K562 (cell line): ENCODE measurements around the gene ZBTB8B. TPM values are rescaled to one million over a fixed set of nuclear protein-coding genes. Genes with fewer than 3 reads are reported as not detected.

Source experiments
- ATF7 ChIP-seq: fragments of 450-650 bp; IDR thresholded peaks from 2 replicates; pipeline ENCODE4 v1.7.1; 2014; ENCODE audit warnings: mild to moderate bottlenecking, moderate library complexity
- CBX5 ChIP-seq: IDR thresholded peaks from 2 replicates; pipeline ENCODE4 v1.6.1; 2014; ENCODE audit warnings: low read depth, borderline replicate concordance
- ELF4 ChIP-seq: fragments of 450-650 bp; formaldehyde crosslinking; IDR thresholded peaks from 2 replicates; pipeline ENCODE4 v1.4.0; 2022; ENCODE audit warnings: missing genetic modification characterization
- FOXK2 ChIP-seq, 2 experiments: fragments of 450-650 bp; IDR thresholded peaks in 1 of 2; conservative IDR thresholded peaks in 1 of 2; 2 replicates each; pipeline ENCODE4 v1.6.1; 2016; ENCODE audit warnings: low read depth in 2 of 2, mild to moderate bottlenecking in 1 of 2
- NKRF ChIP-seq: fragments of 450-650 bp; IDR thresholded peaks from 2 replicates; pipeline ENCODE4 v1.6.1; 2016; ENCODE audit warnings: borderline replicate concordance
- PRDM10 ChIP-seq: fragments of 450-650 bp; IDR thresholded peaks from 2 replicates; pipeline ENCODE4 v1.6.1; 2018; ENCODE audit not compliant: partially characterized antibody
- PTTG1 ChIP-seq: fragments of 450-650 bp; IDR thresholded peaks from 2 replicates; pipeline ENCODE4 v1.6.1; 2016; ENCODE audit warnings: low read depth, mild to moderate bottlenecking, missing genetic modification characterization, missing compliant biosample characterization
- THAP12 ChIP-seq: fragments of 250-450 bp; sonication (Bioruptor Pico); IDR thresholded peaks from 2 replicates; pipeline ENCODE4 v1.9.0; 2021; ENCODE audit warnings: mild to moderate bottlenecking, inconsistent platforms
- ZBTB17 ChIP-seq: fragments of 450-650 bp; formaldehyde crosslinking; IDR thresholded peaks from 2 replicates; pipeline ENCODE4 v1.4.0; 2020; ENCODE audit warnings: mild to moderate bottlenecking
- ZNF134 ChIP-seq: fragments of 250-450 bp; sonication (Bioruptor Pico); conservative IDR thresholded peaks from 2 replicates; pipeline ENCODE4 v1.4.0; 2020
- ZNF184 ChIP-seq: sonication (generic); formaldehyde crosslinking; IDR thresholded peaks from 2 replicates; pipeline ENCODE4 v1.5.0; 2020; ENCODE audit warnings: missing genetic modification reagents
- ZNF696 ChIP-seq: fragments of 250-450 bp; sonication (Bioruptor Pico); conservative IDR thresholded peaks from 2 replicates; pipeline ENCODE4 v1.4.0; 2020; ENCODE audit warnings: mild to moderate bottlenecking, moderate library complexity
- ZNF740 ChIP-seq, 3 experiments: fragments of 200-800 bp in 1 of 3; sonication (Bioruptor generic) in 1 of 3; sonication (generic) in 1 of 3; formaldehyde crosslinking in 1 of 3; IDR thresholded peaks; 2 replicates each; pipeline versions ENCODE4 v1.6.1 to v1.8.0; 2016 to 2022; ENCODE audit warnings: mild to moderate bottlenecking in 2 of 3, missing compliant biosample characterization in 2 of 3, missing genetic modification characterization in 2 of 3, missing genetic modification reagents in 1 of 3
- polyA plus RNA-seq, 8 experiments: library from polyadenylated mRNA; depleted of rRNA in 4 of 8; stranded (reverse) in 5 of 8; unstranded in 3 of 8; fragments of >200 nt; fragmentation: Nextera tagmentation in 2 of 8; fragmentation: Illumina TruSeq in 1 of 8; extraction: Ambion mirVana in 2 of 8; extraction: Trizol in 1 of 8; gene quantifications; 2 replicates each; pipeline versions ENCODE4 v1.2.1 to v1.2.3, GENCODE V29; 2011 to 2014; ENCODE audit warnings: inconsistent platforms in 1 of 8, missing spikeins in 1 of 8
- total RNA-seq, 7 experiments: library from RNA; depleted of rRNA in 6 of 7; stranded (reverse); fragments of >200 nt in 6 of 7; fragmentation: Illumina TruSeq in 2 of 7; extraction: Trizol in 2 of 7; gene quantifications; 2 replicates each; pipeline versions ENCODE4 v1.2.1 to v1.2.3, GENCODE V29; 2011 to 2021; ENCODE audit warnings: low replicate concordance in 1 of 7

Gene ZBTB8B
- total and polyA plus RNA-seq, 9 of the 15 experiments (the other 6 are each of a cell fraction or from before 2014, with no cell fraction given), result not detected

- TF ChIP-seq THAP12 (CRISPR knock-in tag) (no peak), ZNF184 (CRISPR knock-in tag) (no peak), CBX5 (no peak), ELF4 (CRISPR knock-in tag) (no peak), ZNF740 (CRISPR knock-in tag; IDR thresholded peaks at IDR 0.05) (no peak), ZNF740 (tag; IDR thresholded peaks at IDR 0.05) (peak in 1 of 2 experiments; percentile 39; a peak in 1 of 4 replicates), ATF7 (peak; percentile 54), PTTG1 (no peak), PRDM10 (peak; percentile 98), ZNF696 (no peak), ZNF134 (CRISPR knock-in tag) (no peak), ZBTB17 (CRISPR knock-in tag) (no peak), FOXK2 (conservative IDR thresholded peaks at IDR 0.05 in 1 of 2, IDR thresholded peaks at IDR 0.05 in 1 of 2; ENCODE audit: low read depth in 2 of 2) (peak in 1 of 2 experiments; percentile 80; a peak in 2 of 4 replicates), NKRF (no peak)
Measured at GRCh38 chr1:32447469-32448185, 17.2 kb upstream of the ZBTB8B start (continued).
